Measurements from ENCODE around the gene VPS25. TPM values are rescaled to one million over a fixed set of nuclear protein-coding genes. Genes with fewer than 3 reads are reported as not detected.

Gene VPS25
- total RNA-seq, 1 donor from 2014 or later: 55.1 TPM

GRCh38 chr17:42743595-42744282 lies 29.5 kb upstream of the VPS25 start:
- H3K27ac Mint-ChIP-seq (ENCODE audit: unreplicated experiment): peak overlapping the region; percentile 94
- TF ChIP-seq, protein P1, sequence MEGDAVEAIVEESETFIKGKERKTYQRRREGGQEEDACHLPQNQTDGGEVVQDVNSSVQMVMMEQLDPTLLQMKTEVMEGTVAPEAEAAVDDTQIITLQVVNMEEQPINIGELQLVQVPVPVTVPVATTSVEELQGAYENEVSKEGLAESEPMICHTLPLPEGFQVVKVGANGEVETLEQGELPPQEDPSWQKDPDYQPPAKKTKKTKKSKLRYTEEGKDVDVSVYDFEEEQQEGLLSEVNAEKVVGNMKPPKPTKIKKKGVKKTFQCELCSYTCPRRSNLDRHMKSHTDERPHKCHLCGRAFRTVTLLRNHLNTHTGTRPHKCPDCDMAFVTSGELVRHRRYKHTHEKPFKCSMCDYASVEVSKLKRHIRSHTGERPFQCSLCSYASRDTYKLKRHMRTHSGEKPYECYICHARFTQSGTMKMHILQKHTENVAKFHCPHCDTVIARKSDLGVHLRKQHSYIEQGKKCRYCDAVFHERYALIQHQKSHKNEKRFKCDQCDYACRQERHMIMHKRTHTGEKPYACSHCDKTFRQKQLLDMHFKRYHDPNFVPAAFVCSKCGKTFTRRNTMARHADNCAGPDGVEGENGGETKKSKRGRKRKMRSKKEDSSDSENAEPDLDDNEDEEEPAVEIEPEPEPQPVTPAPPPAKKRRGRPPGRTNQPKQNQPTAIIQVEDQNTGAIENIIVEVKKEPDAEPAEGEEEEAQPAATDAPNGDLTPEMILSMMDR (IDR thresholded peaks at IDR 0.05): peak; percentile 57
- H3K36me3 Mint-ChIP-seq (ENCODE audit: low read depth): no peaks in the 10 kb centered on the region
- H3K4me1 Mint-ChIP-seq (ENCODE audit: low read depth): peaks cover 12% of the 10 kb centered on the region
- no peak for DNase-seq (ENCODE audit: low spot score)
- H3K9me3 Mint-ChIP-seq (ENCODE audit: low read depth): no peaks in the 10 kb centered on the region
- no peaks in the 10 kb centered on the region for H3K27me3 Mint-ChIP-seq (ENCODE audit: low read depth)
- peak overlapping the region; percentile 92 for H3K4me3 Mint-ChIP-seq (ENCODE audit: unreplicated experiment)

- no peaks in the 10 kb centered on the region for H3K27me3 Mint-ChIP-seq (ENCODE audit: low read depth)
- peak overlapping the region; percentile 94 for H3K27ac Mint-ChIP-seq (ENCODE audit: unreplicated experiment)
- H3K4me1 Mint-ChIP-seq (ENCODE audit: low read depth): peaks cover 12% of the 10 kb centered on the region
- H3K9me3 Mint-ChIP-seq (ENCODE audit: low read depth): no peaks in the 10 kb centered on the region
- no peak for DNase-seq (ENCODE audit: low spot score)
- TF ChIP-seq, protein P1 (IDR thresholded peaks at IDR 0.05): peak; percentile 38
- peak overlapping the region; percentile 92 for H3K4me3 Mint-ChIP-seq (ENCODE audit: unreplicated experiment)
- no peaks in the 10 kb centered on the region for H3K36me3 Mint-ChIP-seq (ENCODE audit: low read depth)
Observed at GRCh38 chr17:42744283-42744805, 28.9 kb upstream of the VPS25 start.

GRCh38 chr17:42744806-42745617 lies 28.2 kb upstream of the VPS25 start, which contains the start of gene EZH1:
Gene EZH1 (minus strand): TSS chr17:42745040. CDS start chr17:42728941, 16,099 bp downstream.
- H3K27ac Mint-ChIP-seq (ENCODE audit: unreplicated experiment): peak within 1 kb of the TSS; percentile 94
- TF ChIP-seq, protein P1 (IDR thresholded peaks at IDR 0.05): no peak
- no peaks in the 10 kb centered on the region for H3K27me3 Mint-ChIP-seq (ENCODE audit: low read depth)
- no peaks in the 10 kb centered on the region for H3K9me3 Mint-ChIP-seq (ENCODE audit: low read depth)
- H3K4me1 Mint-ChIP-seq (ENCODE audit: low read depth): peaks cover 12% of the 10 kb centered on the region
- peak; percentile 92 for DNase-seq (ENCODE audit: low spot score)
- no peaks in the 10 kb centered on the region for H3K36me3 Mint-ChIP-seq (ENCODE audit: low read depth)
- peak within 1 kb of the TSS; percentile 92 for H3K4me3 Mint-ChIP-seq (ENCODE audit: unreplicated experiment)

- DNase-seq (ENCODE audit: low spot score): peak; percentile 3
- Mint-ChIP-seq H3K27ac (ENCODE audit: unreplicated experiment) (no peak overlapping the region), H3K9me3 (ENCODE audit: low read depth) (no peaks in the 10 kb centered on the region), H3K4me3 (ENCODE audit: unreplicated experiment) (no peak overlapping the region), H3K27me3 (ENCODE audit: low read depth) (peaks cover 8% of the 10 kb centered on the region), H3K4me1 (ENCODE audit: low read depth) (peaks cover 12% of the 10 kb centered on the region), H3K36me3 (ENCODE audit: low read depth) (no peaks in the 10 kb centered on the region)
- TF ChIP-seq, protein P1 (IDR thresholded peaks at IDR 0.05): no peak
Observed at GRCh38 chr17:42748202-42748907, 24.9 kb upstream of the VPS25 start.

Measured in chondrocyte (in vitro differentiated cells).